Germinal center (tissue), 1 donor: ENCODE data around the gene CDK15.
A peak's percentile ranks its signal among the peaks of the same experiment; 100 is the strongest.

Source experiments
- DNase-seq: peaks from one replicate; pipeline ENCODE4 v3.0.0; 2012; ENCODE audit warnings: mixed read lengths, low spot score

Gene CDK15

DNA sequence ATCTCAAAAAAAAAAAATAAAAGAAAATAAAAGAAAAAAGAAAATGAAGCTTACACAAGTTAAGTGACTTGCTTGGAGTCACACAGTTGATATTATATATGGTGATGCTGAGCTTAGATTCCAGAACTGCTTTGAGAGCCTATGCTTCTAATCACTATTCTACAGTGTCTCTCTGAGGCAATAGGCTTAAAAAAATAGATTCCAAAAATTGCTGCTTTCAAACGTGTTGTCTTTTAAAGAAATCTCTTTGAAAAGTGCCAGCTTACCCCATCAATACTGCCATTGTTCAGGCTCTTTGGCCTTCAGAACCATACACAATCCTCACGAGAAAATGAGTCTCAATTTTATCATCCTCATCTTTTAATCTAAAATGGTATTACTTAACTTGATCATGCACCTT lies 102.6 kb downstream of the CDK15 start:
- no peak for DNase-seq

DNA sequence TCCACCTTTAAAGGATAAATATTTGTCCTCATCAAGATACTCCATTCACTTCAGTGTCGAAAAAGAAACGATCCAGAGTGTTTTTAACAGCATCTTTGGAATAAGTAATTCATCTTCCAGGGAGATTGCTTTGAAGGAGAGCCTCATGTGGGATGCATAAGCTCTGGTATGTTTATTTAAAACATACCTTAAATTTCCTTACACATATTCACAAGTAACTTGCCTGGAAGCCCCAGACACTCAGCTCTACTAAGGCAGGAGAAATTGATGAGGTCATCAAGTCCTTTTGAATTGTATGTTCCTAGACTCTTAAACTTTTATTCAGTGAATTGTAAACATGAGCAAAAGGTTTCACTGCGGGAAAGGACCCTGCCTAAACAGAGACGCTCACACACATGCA lies 103.0 kb downstream of the CDK15 start:
- DNase-seq, result no peak

DNA sequence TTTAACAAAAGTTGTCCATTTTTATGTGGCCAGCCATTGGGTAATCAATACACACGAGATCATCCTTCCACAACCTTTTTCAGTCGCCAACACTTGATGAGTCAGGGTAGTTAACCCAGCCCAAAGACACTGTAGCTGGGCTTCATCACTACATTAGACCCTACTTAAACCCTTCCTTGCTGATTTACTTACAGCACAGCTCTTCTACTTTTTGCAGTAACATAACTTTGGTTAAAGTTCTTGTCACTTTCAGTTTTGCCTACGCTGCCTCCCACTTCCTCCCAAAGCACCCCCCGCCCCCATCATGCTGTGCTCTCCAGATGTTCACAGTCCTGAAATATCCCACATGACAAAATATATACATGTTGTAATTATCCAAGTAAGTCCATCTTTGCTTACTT lies 103.6 kb downstream of the CDK15 start:
- no peak for DNase-seq

DNA sequence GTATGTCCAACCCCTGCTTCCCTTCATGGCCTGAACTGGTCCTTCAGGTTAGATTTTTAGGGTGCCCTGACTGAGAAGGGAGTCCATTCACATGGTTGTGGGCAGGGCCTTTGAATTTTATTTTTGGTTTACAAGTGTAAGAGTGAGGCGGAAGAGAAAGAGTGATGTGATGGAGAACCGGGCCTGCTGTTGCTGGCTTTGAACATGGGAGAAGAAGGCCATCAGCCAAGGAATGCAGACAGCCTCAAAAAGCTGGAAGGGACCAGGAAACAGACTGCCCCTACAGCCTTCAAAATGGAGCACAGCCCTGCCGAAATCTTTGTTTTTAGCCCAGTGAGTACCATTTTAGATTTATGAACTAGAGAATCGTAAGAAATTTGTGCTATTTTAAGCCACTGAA lies 105.0 kb downstream of the CDK15 start:
- no peak for DNase-seq

DNA sequence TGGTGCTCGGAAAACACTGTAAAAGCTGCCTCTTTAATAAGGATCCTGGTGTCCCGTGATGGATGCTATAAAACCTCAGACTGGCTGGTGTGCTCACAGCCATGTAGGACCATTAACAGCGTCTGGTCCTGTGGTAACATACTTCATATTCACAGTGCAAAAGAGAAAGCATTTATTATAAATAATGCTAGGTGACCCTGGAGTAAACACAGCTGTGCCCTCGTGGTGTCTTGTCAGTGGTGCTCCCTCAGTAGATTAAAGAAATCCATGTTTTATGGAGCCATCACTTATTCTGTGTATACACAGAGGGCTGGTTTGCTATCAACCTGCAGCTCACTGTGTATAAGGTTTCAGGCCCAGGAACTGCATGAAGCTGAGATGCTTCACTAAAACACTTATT lies 106.9 kb downstream of the CDK15 start:
- no peak for DNase-seq

DNA sequence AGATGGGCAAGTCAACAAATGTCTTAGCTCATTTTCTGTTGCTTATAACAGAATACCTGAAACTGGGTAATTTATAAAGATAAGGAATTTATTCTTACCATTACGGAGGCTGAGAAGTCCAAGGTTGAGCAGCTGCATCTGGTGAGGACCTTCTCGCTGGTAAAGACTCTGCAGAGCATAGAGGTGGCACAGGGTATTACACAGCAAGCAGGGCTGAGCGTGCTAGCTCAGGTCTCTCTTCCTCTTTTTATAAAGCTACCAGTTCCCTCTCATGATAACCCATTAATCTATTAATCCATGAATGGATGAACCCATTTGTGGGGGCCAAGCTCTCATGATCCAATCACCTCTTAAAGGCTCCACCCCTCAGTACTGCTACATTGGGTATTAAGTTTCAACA lies 109.1 kb downstream of the CDK15 start:
- peak; percentile 20 for DNase-seq

DNA sequence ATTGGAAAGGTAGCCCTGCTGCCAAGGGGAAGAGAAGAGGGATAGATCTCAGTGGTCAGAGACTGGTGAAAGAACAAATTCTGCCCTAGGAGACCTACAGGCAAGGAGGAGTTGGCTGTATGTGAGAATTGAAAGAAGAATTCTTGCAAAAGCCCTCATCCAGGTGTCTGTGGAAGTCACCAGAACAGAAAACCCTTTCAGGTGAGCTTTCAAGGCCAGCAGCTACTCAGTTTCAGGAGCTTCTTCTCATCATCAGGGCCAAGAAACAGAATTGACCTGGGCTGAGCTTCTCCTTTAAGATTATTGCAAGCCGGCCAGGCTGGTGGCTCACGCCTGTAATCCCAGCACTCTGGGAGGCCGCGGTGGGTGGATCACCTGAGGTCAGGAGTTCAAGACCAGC lies 110.2 kb downstream of the CDK15 start:
- DNase-seq, result no peak

DNA sequence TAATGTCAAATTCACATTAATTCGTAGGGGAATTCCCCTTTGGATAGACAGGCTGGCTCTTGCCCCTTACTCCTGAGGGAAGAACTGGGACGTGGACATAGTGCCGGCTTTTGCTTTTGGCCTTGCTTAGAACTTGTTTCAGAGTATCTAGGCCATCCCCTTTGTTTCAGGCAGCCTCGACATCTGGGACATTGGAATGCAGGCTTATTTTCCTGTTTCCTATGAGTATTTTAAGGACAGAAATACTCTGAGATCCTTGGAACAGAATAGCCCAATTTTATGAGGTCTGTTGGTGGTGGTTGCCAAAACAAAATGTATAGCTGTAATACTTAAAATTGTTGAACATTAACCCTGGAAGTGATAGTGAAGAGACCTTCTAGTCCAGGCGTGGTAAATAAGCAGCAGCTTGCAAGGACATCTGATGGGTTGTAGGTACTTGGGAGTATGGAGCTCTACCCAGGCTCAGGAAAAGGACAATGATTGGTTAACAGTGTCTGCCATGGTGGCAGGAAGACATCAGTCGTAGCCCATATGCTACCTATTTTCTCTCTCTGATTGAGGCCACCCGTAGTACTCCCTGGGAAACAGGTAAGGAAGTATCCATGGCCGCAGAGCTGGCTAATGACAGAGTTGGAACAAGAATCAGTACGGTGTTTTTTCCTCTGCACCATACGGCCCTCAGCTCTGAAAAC lies 112.4 kb downstream of the CDK15 start:
- DNase-seq, result no peak

DNA sequence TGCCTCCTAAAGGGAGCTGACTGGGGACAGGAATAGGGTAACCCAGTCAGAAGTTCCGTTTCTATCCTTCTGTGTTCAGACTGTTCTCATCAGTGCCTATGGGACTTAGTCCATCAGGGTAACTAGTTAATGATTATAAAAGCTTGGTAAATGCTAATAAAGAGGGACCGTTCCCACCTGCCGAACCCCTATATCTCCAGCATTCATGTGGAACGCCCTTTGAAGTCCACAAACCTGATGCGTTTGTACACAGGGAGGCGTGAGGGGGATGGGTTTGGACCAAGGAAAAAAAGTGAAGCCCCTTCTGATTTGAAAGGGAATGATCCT lies 112.9 kb downstream of the CDK15 start:
- DNase-seq, result no peak

DNA sequence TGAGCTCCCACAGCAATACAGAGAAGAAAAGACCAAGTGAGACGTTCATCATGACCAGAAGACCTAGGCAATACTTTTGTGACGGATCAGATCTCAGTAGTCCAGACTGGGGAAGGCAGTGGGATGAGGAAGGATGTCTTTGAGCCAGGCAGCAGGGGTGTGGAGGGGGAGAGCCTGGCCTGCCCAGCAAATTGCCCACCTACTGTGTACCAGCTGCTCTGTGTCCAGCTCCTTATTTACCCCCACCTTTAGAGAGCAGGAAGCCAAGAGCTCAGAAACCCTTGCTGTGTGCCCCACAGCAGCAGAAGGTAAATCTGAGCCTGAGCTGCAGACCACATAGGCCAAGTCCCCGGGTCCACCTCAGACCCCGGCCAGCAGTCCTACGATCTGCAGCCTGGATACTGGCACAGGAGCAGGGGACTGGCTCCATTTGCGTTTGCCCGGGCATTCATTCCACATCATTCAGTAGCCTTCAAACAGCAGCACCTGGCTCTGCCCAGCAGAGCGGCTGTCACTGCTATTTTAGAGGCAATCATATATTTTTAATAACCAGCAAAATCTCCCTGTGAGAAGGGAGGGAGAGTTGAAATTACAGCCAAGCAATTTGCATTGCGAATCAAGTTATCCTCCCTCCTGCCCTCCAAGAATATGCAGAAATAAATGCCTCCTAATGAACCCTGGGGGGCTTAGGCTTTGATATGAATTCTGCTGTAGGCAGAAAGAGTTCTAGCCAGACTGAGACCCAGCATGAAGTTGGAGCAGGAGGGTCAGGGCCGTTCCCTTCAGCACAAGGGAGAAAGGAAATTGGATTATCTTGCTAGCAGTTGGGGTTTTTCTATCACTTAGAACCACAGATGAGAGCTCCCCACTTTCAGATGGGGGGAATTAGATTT lies 117.3 kb downstream of the CDK15 start:
- no peak for DNase-seq

DNA sequence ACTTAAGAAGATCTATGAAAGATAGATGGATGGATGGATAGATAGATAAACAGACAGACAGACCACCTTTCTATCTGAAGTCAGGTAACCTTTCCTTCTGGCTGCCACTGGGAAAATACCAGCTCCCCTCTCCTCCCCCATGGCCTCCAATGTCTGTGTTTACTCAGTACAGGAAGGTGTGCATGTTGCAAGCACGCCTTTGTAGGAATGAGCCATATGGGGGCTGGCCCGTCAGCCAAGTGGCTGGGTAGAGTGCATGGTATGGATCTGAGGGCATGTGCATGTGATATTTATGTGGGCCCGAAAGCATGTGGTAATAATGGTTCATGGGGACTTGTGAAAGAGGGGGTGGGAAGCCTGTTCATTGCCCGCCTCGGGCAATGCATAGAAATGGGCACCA lies 118.1 kb downstream of the CDK15 start:
- DNase-seq, result no peak

DNA sequence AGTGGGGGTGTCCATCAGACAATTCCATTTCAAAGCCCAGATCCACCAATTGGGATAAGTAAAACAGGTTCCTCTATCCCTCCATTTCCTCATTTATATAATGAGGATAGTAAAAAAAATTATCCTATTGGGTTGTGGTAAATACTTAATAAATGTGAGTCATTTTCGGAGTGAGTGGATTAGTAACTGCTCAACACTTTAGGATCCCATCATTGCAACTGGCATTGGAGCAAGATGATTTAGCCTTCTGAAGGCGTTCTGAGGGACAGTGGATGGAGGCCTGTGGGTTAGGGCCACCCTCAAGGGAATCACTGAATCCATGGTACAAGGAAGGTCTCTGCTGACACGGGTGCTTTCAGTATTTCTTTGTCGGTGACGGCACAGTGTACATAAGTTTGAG lies 118.7 kb downstream of the CDK15 start:
- no peak for DNase-seq

DNA sequence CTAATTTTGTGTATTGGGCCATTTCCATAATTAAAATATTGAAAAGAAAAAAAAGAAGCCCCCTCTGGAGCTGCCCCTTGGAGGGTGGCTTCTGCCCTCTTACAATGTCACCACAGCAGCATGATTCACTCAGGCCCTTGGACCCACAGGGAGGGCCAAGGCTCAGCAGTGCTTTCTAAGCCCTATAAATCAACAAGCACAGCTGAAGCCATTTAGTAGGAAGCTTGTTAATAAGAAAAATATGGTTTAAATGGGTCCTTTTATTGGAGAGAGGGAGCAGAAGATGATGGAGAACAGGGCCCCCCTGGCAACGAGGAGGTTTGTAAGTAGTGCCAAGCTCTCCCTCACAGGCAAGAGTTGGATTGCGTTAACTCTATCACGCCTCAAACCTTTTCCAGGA lies 119.7 kb downstream of the CDK15 start:
- DNase-seq, result no peak

DNA sequence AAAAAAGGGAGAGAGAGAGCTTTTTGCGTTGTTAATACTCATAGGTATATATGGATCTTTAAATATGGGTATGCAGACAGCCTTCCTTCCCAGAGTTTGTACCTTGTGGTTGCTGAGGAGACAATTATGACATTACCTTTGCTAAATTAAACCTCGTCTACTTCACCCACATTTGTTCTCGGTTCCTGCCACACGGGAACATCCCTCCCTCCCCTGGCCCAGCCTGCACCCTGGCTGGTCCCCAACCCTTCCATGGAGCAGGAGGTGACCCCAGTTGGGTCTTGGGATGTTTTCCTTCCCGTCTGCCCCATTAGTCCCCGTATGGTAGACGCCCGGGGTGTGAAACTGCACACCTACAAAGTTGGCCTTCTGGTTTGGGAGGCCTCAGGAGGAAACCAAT lies 122.0 kb downstream of the CDK15 start:
- DNase-seq, result no peak

DNA sequence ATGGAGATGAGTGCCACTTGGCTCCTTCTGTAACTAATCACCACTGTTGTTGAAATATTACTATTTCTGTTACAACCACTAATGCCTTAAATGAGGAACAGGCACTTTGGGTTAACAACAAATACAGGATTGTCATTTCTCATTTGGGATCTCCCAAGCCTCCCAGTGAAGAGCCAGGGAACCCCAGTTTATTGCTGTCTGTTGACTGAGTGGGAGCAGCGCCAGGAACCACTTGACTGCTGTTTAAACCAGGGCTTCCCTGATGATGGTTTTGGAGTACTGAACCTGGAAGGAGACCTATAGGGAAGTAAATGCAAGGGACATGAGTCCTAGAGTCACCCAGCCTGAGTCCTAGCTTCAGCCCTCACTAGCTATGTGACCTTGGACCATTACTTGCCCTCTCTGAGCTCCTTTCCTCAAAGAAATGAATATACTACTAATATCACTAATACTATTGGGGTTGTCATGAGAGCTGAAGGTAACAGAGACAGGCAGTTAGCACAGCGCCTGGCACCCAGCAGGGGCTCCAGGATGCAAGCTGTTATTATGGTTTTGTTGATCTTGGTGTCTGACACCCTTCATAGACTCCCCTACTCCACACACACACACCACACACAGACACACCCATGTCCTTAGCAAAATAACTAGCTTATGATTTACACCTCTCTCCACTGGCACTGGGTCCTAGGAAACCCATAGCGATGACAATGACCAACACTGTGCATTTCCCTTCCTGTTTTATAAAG lies 123.1 kb downstream of the CDK15 start:
- DNase-seq, result no peak

DNA sequence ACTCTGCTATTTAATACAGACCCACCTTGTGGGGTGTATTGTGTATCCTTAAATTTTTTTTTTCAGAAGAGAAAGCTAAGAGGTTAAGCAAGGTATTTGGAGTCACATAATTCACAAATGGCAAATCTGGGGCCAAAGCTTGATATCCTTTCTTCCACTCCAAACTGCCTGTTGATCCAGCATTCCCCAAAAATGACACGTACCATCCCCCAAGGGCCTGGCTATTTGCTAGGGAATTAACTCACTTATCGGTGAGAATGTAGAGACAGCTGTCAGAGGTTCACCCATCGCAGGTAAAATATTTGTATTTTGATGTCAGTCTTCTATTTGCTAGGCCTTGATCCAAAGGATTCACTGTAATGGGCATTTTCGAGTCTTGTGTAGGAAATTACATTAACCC lies 123.7 kb downstream of the CDK15 start:
- DNase-seq, result no peak

DNA sequence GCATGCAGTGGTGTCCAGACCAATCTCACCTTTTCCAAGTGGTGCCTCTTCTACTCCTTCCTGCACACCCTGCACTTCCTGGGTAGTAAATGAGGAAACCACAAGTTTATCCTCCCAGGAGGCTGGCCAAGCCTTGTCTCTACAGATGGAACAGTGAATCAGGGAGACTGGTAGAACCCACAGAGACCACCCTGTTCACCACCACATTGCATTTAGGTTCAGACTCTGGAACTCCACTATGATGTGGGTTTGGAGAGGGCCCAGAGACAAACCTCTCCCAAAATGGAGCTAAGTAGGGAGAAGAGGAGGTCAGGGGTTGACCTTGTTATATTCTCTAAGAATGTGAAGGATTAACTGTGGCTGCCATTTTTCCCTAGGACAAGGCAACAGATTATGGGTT lies 124.5 kb downstream of the CDK15 start:
- DNase-seq, result no peak

DNA sequence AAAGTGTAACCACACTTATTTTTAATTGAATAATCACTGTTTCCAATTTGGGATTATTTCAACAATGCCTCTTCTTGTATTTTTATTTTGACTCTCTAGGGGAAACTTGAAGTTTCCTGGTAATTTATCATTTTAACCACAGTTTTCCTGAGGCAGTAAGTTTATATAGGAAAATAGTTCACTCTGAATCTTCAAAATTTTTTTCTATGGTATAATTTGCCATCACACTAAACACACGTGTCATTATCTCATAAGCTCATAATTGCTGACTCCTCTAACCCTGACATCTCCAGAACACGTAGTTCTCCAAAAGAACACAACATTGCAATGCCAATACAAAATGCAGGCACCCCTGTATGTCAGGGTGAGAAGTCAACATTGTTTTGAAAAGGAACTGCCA lies 125.1 kb downstream of the CDK15 start:
- no peak for DNase-seq

DNA sequence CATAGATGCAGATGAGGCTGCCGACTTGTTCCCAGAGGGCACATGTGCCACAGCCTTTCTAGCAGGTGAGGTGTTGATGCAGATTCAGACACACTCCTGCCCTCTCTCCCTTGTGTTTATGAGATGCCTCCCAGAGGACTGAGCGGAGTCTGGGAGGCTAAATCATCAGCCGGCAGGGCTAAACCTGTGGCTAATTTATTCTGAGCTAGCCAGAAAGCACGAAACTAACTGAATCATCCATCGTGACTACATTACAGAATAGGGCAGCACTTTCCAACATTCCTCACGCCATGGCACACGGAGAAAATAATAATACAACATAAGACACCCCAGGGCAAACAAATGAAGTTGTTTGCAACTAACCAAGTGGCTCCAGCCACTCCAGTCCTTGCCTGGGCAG lies 125.6 kb downstream of the CDK15 start:
- DNase-seq, result no peak

DNA sequence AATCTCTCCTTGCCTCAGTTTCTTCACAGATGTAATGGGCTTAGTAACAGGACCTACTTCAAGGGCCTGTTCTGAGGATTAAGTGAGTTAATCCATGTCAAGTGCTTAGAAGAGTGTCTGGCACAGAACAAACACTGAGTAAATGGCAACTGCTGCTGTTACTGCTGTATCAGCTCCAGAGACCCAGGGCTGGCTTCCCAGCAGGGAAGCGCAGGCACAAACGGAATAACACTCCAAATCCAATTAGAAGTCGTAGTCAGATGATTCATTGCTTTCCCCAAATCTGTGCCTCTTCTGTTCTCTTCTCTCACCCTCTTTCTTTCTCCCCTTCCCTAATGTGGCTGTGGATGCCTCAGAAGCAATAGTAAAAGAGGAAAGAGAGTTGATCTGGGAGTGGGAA lies 126.2 kb downstream of the CDK15 start:
- DNase-seq, result no peak

DNA sequence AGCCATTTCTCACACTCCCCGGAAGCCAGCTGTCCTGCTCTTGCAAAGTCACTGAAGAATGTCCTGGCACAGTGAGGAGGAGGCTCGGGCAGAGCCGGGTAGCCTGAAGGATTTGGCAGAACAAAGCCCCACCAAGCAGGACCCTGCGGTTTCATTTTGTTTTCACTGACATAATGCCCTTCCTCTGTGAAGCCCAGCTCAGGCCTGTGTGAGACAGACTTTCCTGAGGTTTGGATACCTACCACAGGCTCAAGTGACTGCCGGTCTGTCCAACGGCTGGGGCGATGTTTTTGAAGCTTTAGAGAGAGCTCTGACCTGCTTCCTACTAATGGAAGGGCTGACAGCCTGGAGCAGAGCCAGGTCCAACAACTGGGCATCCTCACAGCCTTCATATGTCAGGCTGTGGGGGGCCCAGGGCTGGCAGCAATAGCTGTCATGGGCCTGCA lies 127.5 kb downstream of the CDK15 start:
- DNase-seq, result no peak

DNA sequence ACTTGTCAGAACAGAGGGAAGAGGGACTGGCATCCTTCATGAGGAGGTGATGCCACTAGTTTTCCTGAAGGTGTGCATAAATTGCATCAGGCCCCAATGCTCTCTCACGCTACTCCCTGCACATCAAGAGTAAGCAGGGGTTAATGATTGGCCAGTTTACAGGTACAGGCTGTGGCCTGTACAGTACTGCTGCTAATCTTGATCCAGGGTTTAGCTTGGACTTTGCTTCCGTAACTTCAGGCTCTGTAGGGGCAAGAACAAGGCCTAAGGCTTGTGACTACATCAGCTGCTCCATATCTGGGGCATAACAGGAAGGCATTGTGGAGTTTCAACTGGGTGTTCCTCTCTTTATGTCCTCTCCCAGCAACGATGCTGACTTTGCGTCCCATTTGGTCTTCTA lies 130.5 kb downstream of the CDK15 start:
- DNase-seq, result no peak

DNA sequence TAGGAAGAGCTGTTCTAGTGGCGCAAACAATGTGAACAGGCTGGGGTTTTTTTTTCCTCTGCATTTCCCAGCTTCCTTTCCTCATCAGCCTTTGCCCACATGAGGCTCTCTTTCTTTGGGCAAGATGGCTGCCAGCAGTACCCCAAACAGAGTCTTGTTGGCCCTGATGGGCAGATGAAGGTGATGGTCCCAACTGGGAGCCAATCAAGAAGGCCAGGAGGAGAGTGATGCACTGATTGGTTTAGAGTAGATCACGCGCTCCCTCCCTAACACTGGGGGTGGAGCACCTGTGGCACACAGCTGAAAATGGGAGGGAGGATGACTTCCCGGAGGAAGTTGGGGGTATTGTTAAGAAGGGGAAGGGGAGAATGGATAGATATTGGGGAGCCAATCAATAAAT lies 131.0 kb downstream of the CDK15 start:
- DNase-seq, result no peak
